GM18508 (cell line): ENCODE data around the gene PNPLA2.

Experiments
- ATAC-seq: cut with Tn5 transposase; IDR thresholded peaks from one replicate; pipeline ENCODE4 v1.9.1; 2021; ENCODE audit warnings: moderate number of reproducible peaks; ENCODE audit not compliant: insufficient read depth, unreplicated experiment

The PNPLA2 gene

GRCh38 chr11:841981-842369 is 23.3 kb downstream of the PNPLA2 start:
- ATAC-seq: no peak

GRCh38 chr11:842370-843002 is 23.8 kb downstream of the PNPLA2 start, which contains the start of the genes POLR2L and TSPAN4:
POLR2L (minus strand) TSS chr11:842529; CDS start chr11:842508, 21 bp downstream.
TSPAN4 (plus strand) TSS chr11:842852; CDS start chr11:850305, 7,453 bp downstream.
- no peak for ATAC-seq

GRCh38 chr11:843086-843734 is 24.5 kb downstream of the PNPLA2 start:
- no peak for ATAC-seq

GRCh38 chr11:843818-844692 is 25.3 kb downstream of the PNPLA2 start:
- ATAC-seq: no peak

- no peak for ATAC-seq
Measured at GRCh38 chr11:844693-845644, 26.3 kb downstream of the PNPLA2 start.

GRCh38 chr11:845872-846495 is 27.3 kb downstream of the PNPLA2 start:
- ATAC-seq: no peak

- ATAC-seq: no peak
Measured at GRCh38 chr11:846496-847098, 27.9 kb downstream of the PNPLA2 start.

- no peak for ATAC-seq
Measured at GRCh38 chr11:847876-848275, 29.2 kb downstream of the PNPLA2 start.

- no peak for ATAC-seq
Measured at GRCh38 chr11:848380-848931, 29.7 kb downstream of the PNPLA2 start.

- ATAC-seq: no peak
Measured at GRCh38 chr11:849104-849824, 30.6 kb downstream of the PNPLA2 start.

GRCh38 chr11:849951-850774 is 31.4 kb downstream of the PNPLA2 start:
- no peak for ATAC-seq

- ATAC-seq: no peak
Measured at GRCh38 chr11:850775-851763, 32.4 kb downstream of the PNPLA2 start.

GRCh38 chr11:852762-853161 is 34.0 kb downstream of the PNPLA2 start:
- no peak for ATAC-seq

GRCh38 chr11:853682-854448 is 35.2 kb downstream of the PNPLA2 start:
- ATAC-seq: no peak

GRCh38 chr11:854601-855329 is 36.1 kb downstream of the PNPLA2 start:
- ATAC-seq: no peak
